ENCODE measurements around the gene NCKAP5. TPM values are rescaled to one million over a fixed set of nuclear protein-coding genes. Genes with fewer than 3 reads are reported as not detected.

Gene NCKAP5
- total and polyA plus RNA-seq, 9 of the 15 experiments (the other 6 are each of a cell fraction or from before 2014, with no cell fraction given) = not detected

GRCh38 chr2:133304344-133304743 is 263.9 kb downstream of the NCKAP5 start:
- H3K79me2 ChIP-seq (ENCODE audit: control insufficient read depth, insufficient read depth, low read length) = no peaks in the 10 kb centered on the region
- FAIRE-seq (no peak), DNase-seq (ENCODE audit: extremely low read depth in 1 of 4, low spot score in 3 of 4) (no peak), ATAC-seq (no peak)
- no peaks in the 10 kb centered on the region for H3K4me1 ChIP-seq (replicated peaks in 1 of 2; ENCODE audit: control insufficient read depth in 2 of 2, insufficient read depth in 2 of 2, low read length in 2 of 2)
- H3K4me3 ChIP-seq = no peak overlapping the region
- TF ChIP-seq SMARCA5 (IDR thresholded peaks at IDR 0.05) (no peak), TFAP4 (CRISPR knock-in tag; IDR thresholded peaks at IDR 0.05; ENCODE audit: borderline replicate concordance) (no peak), CBX8 (IDR thresholded peaks at IDR 0.05; ENCODE audit: borderline replicate concordance, extremely low read depth, low read depth, low read length, poor library complexity, severe bottlenecking) (no peak), PML (IDR thresholded peaks at IDR 0.05; ENCODE audit: low read length) (no peak), NUFIP1 (IDR thresholded peaks at IDR 0.05; ENCODE audit: partially characterized antibody) (no peak), ZNF41 (CRISPR knock-in tag; conservative IDR thresholded peaks at IDR 0.05) (no peak), ZNF165 (CRISPR knock-in tag; IDR thresholded peaks at IDR 0.05; ENCODE audit: borderline replicate concordance) (no peak), CBFA2T3 (IDR thresholded peaks at IDR 0.05) (no peak), COPS2 (conservative IDR thresholded peaks at IDR 0.05) (no peak), ZNF431 (CRISPR knock-in tag; IDR thresholded peaks at IDR 0.05) (no peak), ZNF263 (CRISPR knock-in tag; IDR thresholded peaks at IDR 0.05; ENCODE audit: borderline replicate concordance) (no peak), ZNF184 (CRISPR knock-in tag; IDR thresholded peaks at IDR 0.05) (no peak), MTA1 (IDR thresholded peaks at IDR 0.05; ENCODE audit: borderline replicate concordance) (no peak), ZZZ3 (IDR thresholded peaks at IDR 0.05) (no peak), ZNF75A (CRISPR knock-in tag; IDR thresholded peaks at IDR 0.05) (no peak)
- TF ChIP-seq, protein P1, sequence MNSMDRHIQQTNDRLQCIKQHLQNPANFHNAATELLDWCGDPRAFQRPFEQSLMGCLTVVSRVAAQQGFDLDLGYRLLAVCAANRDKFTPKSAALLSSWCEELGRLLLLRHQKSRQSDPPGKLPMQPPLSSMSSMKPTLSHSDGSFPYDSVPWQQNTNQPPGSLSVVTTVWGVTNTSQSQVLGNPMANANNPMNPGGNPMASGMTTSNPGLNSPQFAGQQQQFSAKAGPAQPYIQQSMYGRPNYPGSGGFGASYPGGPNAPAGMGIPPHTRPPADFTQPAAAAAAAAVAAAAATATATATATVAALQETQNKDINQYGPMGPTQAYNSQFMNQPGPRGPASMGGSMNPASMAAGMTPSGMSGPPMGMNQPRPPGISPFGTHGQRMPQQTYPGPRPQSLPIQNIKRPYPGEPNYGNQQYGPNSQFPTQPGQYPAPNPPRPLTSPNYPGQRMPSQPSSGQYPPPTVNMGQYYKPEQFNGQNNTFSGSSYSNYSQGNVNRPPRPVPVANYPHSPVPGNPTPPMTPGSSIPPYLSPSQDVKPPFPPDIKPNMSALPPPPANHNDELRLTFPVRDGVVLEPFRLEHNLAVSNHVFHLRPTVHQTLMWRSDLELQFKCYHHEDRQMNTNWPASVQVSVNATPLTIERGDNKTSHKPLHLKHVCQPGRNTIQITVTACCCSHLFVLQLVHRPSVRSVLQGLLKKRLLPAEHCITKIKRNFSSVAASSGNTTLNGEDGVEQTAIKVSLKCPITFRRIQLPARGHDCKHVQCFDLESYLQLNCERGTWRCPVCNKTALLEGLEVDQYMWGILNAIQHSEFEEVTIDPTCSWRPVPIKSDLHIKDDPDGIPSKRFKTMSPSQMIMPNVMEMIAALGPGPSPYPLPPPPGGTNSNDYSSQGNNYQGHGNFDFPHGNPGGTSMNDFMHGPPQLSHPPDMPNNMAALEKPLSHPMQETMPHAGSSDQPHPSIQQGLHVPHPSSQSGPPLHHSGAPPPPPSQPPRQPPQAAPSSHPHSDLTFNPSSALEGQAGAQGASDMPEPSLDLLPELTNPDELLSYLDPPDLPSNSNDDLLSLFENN (IDR thresholded peaks at IDR 0.05; ENCODE audit: low read depth in 2 of 2, low read length in 2 of 2) = no peak
- TF ChIP-seq, protein P2, sequence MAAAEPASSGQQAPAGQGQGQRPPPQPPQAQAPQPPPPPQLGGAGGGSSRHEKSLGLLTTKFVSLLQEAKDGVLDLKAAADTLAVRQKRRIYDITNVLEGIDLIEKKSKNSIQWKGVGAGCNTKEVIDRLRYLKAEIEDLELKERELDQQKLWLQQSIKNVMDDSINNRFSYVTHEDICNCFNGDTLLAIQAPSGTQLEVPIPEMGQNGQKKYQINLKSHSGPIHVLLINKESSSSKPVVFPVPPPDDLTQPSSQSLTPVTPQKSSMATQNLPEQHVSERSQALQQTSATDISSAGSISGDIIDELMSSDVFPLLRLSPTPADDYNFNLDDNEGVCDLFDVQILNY (CRISPR knock-in tag; IDR thresholded peaks at IDR 0.05) = no peak
- TF ChIP-seq, protein P3, sequence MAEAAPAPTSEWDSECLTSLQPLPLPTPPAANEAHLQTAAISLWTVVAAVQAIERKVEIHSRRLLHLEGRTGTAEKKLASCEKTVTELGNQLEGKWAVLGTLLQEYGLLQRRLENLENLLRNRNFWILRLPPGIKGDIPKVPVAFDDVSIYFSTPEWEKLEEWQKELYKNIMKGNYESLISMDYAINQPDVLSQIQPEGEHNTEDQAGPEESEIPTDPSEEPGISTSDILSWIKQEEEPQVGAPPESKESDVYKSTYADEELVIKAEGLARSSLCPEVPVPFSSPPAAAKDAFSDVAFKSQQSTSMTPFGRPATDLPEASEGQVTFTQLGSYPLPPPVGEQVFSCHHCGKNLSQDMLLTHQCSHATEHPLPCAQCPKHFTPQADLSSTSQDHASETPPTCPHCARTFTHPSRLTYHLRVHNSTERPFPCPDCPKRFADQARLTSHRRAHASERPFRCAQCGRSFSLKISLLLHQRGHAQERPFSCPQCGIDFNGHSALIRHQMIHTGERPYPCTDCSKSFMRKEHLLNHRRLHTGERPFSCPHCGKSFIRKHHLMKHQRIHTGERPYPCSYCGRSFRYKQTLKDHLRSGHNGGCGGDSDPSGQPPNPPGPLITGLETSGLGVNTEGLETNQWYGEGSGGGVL (CRISPR knock-in tag; IDR thresholded peaks at IDR 0.05) = no peak
- no peak overlapping the region for H2AFZ ChIP-seq (ENCODE audit: low read depth, low read length)
- no peak overlapping the region for H3K9ac ChIP-seq (ENCODE audit: insufficient read depth in 1 of 2, low read depth in 2 of 2, low read length in 2 of 2)
- no TSS peak for BruUV-seq (replicated peaks)
- intact Hi-C loops (cut with micrococcal nuclease) = no loop called here
- H3K9me1 ChIP-seq (ENCODE audit: control insufficient read depth, insufficient read depth, low read length) = no peaks in the 10 kb centered on the region
- in situ Hi-C loops (cut with MboI) = no loop called here
- no peaks in the 10 kb centered on the region for H3K36me3 ChIP-seq (ENCODE audit: control insufficient read depth, insufficient read depth, low read length)
- ChIA-PET POLR2A (no interaction called here), CTCF (ENCODE audit: low intra/inter-chr PET ratio) (no interaction called here)
- WGBS (ENCODE audit: insufficient coverage, low coverage, missing lambda C conversion rate) = 5% methylated on average over 3 of the region's 3 CpGs
- H3K27me3 ChIP-seq (ENCODE audit: control insufficient read depth in 2 of 2, insufficient read depth in 2 of 2, low read length in 2 of 2) = no peaks in the 10 kb centered on the region
- no peak overlapping the region for H3K4me2 ChIP-seq (ENCODE audit: insufficient read depth, low read length)
- H3K27ac ChIP-seq (ENCODE audit: extremely low read depth, low read depth, low read length) = no peak overlapping the region
- H4K20me1 ChIP-seq (replicated peaks; ENCODE audit: control insufficient read depth, insufficient read depth, low read length) = no peaks in the 10 kb centered on the region
- H3K9me3 ChIP-seq (replicated peaks; ENCODE audit: control insufficient read depth, insufficient read depth, low read depth, low read length) = no peaks in the 10 kb centered on the region

Measured in K562 (cell line).